SH-SY5Y (cell line): ENCODE data around the gene C1QL2.

ENCODE experiments used
- GATA2 ChIP-seq: IDR thresholded peaks from 2 replicates; pipeline ENCODE4 v1.6.1; 2011; ENCODE audit warnings: mild to moderate bottlenecking, low read depth, low read length
- GATA3 ChIP-seq: IDR thresholded peaks from 2 replicates; pipeline ENCODE4 v1.6.1; 2011; ENCODE audit warnings: low read depth, mild to moderate bottlenecking, low read length, moderate library complexity

DNA sequence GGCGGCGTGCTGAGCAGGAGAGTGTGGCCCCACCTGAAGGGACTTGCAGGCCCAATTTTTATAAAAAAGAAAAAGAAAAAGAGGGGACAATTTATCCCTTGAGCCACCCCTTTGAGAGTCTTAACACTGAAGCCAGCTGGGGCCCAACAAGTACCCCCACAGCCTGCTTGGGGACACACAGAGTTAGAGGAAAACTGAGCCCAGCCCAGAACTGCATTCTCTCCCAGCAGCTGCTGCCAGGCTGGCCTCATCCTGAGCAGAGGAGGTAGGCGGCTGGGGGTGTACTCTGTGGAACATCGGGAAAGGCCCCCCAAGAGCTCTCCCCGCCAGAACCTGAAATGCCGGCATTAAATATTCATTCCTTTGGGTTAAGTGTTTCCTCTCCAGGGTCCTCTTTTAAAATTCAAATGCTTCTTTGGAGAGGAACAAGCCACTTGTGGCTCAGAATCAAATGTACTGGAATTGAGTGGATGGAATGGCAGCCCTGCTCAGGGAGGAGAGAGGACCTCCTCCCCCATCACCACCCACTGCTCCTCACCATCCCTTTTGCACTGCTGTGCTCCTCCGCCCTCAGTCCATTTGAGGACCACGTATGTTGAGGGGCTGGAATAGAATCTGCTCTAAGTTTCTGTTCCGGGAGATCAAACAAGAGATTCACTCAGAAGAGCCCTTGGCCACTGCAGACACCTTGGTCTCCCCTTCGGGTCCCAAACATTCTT lies 45.6 kb downstream of the C1QL2 start:
- TF ChIP-seq GATA2 (no peak), GATA3 (no peak)
